Cardiac fibroblast (primary cell): Measurements from ENCODE around the gene PLEKHG2.

Experiments
- DNase-seq, 2 donors: peaks; one replicate each; pipeline versions ENCODE4 v3.0.0 to v3.0.0-alpha.2; 2010; ENCODE audit warnings: low read depth in 2 of 2
- H3K4me3 ChIP-seq, 2 donors: replicated peaks in 1 of 2; 1 replicate in 1 of 2; 2 replicates in 1 of 2; pipeline ENCODE4 v1.5.1; 2011; ENCODE audit warnings: low read depth in 2 of 2, low read length in 2 of 2, mild to moderate bottlenecking in 2 of 2, moderate library complexity in 1 of 2
- CTCF ChIP-seq: IDR thresholded peaks from one replicate; pipeline ENCODE4 v1.5.1; 2011; ENCODE audit warnings: low read depth, mild to moderate bottlenecking, low read length, inconsistent platforms

The PLEKHG2 gene

GRCh38 chr19:39463403-39463802, 50.9 kb downstream of the PLEKHG2 start:
- H3K4me3 ChIP-seq: no peak overlapping the region
- TF ChIP-seq CTCF: no peak
- no peak for DNase-seq

- DNase-seq: no peak
- TF ChIP-seq CTCF: no peak
- no peak overlapping the region for H3K4me3 ChIP-seq
These were observed 53.7 kb downstream of the PLEKHG2 start for GRCh38 chr19:39465956-39466747.

- no peak for DNase-seq
- TF ChIP-seq CTCF: no peak
These were observed 55.5 kb downstream of the PLEKHG2 start for GRCh38 chr19:39467941-39468340.

GRCh38 chr19:39469036-39469435, 56.6 kb downstream of the PLEKHG2 start:
- DNase-seq: no peak
- H3K4me3 ChIP-seq: no peak overlapping the region
- no peak for TF ChIP-seq CTCF

More at GRCh38 chr19:39467941-39468340, 55.5 kb downstream of the PLEKHG2 start:
- no peak overlapping the region for H3K4me3 ChIP-seq

GRCh38 chr19:39469567-39469966, 57.1 kb downstream of the PLEKHG2 start:
- H3K4me3 ChIP-seq: no peak overlapping the region
- no peak for TF ChIP-seq CTCF
- DNase-seq: no peak

- H3K4me3 ChIP-seq: no peak overlapping the region
- peak in 1 of 2 donors; percentile 11 for DNase-seq
- TF ChIP-seq CTCF: no peak
These were observed 58.4 kb downstream of the PLEKHG2 start for GRCh38 chr19:39470724-39471339.
